Pancreas (tissue), 10 donors: ENCODE measurements around the gene TK2. TPM values are rescaled to one million over a fixed set of nuclear protein-coding genes. Genes with fewer than 3 reads are reported as not detected.

Source experiments
- ATAC-seq, 4 donors: fragments of 200-7000 bp; cut with Tn5 transposase; one replicate each; pipeline versions ENCODE4 v1.8.0 to v1.9.1; 2020; ENCODE audit warnings: mild to moderate bottlenecking in 4 of 4, moderate library complexity in 4 of 4
- DNase-seq, 6 donors: peaks; one replicate each; pipeline ENCODE4 v3.0.0-alpha.2; 2020
- FAIRE-seq: peaks from 2 replicates; lab custom pipeline; 2012; peaks lifted over from hg19 to GRCh38; lab: Jason Lieb, UNC
- H3K27ac ChIP-seq, 4 donors: fragments of 200-600 bp; sonication (generic); 1 replicate in 3 of 4; 2 replicates in 1 of 4; pipeline versions ENCODE4 v1.5.0 to v1.8.0; 2020
- H3K27me3 ChIP-seq, 4 donors: fragments of 200-600 bp; one replicate each; pipeline ENCODE4 v1.8.0; 2021
- H3K36me3 ChIP-seq, 3 donors: fragments of 200-600 bp; sonication (generic) in 1 of 3; one replicate each; pipeline versions ENCODE4 v1.5.0 to v1.8.0; 2020 to 2021
- H3K4me1 ChIP-seq, 3 donors: fragments of 200-600 bp; one replicate each; pipeline ENCODE4 v1.8.0; 2021
- H3K4me3 ChIP-seq, 4 donors: fragments of 200-600 bp; sonication (generic) in 2 of 4; one replicate each; pipeline versions ENCODE4 v1.5.0 to v1.8.0; 2020 to 2021
- H3K9me3 ChIP-seq, 4 donors: fragments of 200-600 bp; one replicate each; pipeline ENCODE4 v1.8.0; 2021
- WGBS, 2 donors: extraction: QIAGEN DNeasy Blood & Tissue Kit; methylation state at CpG; one replicate each; pipeline ENCODE4 v1.1.7; 2013; 5-methylcytosine and 5-hydroxymethylcytosine counted together
- intact Hi-C, 3 donors: fragments of 100-400 bp; cut with DNase I; formaldehyde crosslinking; loops; one replicate each; pipeline versions ENCODE4 v1.11.1 to v1.14.2; 2022
- polyA plus RNA-seq, 2 donors: library from polyadenylated mRNA; stranded (reverse); fragments of 200-250 nt; gene quantifications; one replicate each; pipeline ENCODE4 v1.2.3, GENCODE V29; 2013
- total RNA-seq, 6 donors: library from RNA; stranded (reverse); fragmentation: NEBNext Ultra II Directional in 4 of 6; extraction: Animal tissue kit (Norgen Biotek cat#: 25700) in 4 of 6; gene quantifications; one replicate each; pipeline versions ENCODE4 v1.2.1 to v1.2.4, GENCODE V29; 2021 to 2023
- TF ChIP-seq, protein P1 (sequence below), 4 donors: fragments of 200-600 bp; sonication (generic) in 3 of 4; IDR thresholded peaks; one replicate each; pipeline versions ENCODE4 v1.5.0 to v1.8.0; 2021; ENCODE audit warnings: antibody characterized with exemption in 4 of 4
- donor health status: healthy with polysubstance abuse.
- donor health status: DM: no; HTN: no; CAD: no; lungs with moderate emphysema.
- donor health status: DM: no; HTN: no; CAD: no.
- donor health status: control.
- donor health status: control.
- donor health status: Bipolar disorder and iron deficiency.
- donor health status: DM: yes; HTN: yes; CAD: no.
- donor health status: DM: no; HTN: no; CAD: no.
- donor health status: DM: no; HTN: no; CAD: no.
- donor health status: DM: yes; HTN: yes; CAD: no.

The TK2 gene
- total and polyA plus RNA-seq, 8 donors: 13.9 to 22.9 (median 20.5) TPM

DNA sequence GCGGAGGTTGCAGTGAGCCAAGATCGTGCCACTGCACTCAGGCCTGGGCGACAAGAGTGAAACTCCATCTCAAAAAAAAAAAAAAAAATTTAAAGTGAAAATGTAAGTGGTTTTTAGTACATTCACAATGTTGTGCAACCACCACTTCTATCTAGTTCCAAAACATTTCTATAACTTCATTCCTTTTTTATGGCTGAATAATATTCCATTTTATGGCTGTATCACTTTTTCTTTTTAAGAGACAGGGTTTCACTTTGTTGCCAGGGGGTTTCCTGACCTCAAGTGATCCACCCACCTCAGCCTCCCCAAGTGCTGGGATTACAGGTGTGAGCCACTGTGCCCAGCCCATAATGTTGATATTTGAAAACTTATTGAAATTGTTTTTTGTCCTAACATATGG, 42.9 kb upstream of the TK2 start:
- Histone ChIP-seq H3K27ac (no peak overlapping the region), H3K9me3 (no peaks in the 10 kb centered on the region), H3K4me3 (no peak overlapping the region), H3K27me3 (no peaks in the 10 kb centered on the region), H3K4me1 (no peaks in the 10 kb centered on the region), H3K36me3 (no peaks in the 10 kb centered on the region)
- no peak for DNase-seq
- no peak for FAIRE-seq
- intact Hi-C loops: no loop called here
- no peak for ATAC-seq
- TF ChIP-seq, protein P1, sequence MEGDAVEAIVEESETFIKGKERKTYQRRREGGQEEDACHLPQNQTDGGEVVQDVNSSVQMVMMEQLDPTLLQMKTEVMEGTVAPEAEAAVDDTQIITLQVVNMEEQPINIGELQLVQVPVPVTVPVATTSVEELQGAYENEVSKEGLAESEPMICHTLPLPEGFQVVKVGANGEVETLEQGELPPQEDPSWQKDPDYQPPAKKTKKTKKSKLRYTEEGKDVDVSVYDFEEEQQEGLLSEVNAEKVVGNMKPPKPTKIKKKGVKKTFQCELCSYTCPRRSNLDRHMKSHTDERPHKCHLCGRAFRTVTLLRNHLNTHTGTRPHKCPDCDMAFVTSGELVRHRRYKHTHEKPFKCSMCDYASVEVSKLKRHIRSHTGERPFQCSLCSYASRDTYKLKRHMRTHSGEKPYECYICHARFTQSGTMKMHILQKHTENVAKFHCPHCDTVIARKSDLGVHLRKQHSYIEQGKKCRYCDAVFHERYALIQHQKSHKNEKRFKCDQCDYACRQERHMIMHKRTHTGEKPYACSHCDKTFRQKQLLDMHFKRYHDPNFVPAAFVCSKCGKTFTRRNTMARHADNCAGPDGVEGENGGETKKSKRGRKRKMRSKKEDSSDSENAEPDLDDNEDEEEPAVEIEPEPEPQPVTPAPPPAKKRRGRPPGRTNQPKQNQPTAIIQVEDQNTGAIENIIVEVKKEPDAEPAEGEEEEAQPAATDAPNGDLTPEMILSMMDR (IDR thresholded peaks at IDR 0.05): no peak
- 99 to 100% methylated on average over 3 of the region's 3 CpGs for WGBS, 2 donors

DNA sequence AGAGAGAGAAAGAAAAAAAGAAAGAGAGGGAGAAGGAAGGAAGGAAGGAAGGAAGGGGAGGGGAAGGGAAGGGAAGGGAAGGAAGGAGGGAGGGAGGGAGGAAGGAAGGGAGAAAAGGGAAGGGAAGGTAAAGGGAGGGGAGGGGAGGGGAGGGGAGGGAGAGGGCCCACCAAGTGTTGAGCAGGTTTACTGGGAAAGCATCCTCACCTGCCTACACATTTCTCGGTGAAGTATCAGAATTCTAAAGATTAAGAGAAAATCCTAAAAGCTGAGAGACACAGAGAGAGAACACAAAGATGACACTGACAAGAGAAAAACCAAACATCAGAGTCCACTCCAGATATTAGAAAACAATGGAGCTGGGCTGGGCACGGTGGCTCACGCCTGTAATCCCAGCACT, 42.3 kb upstream of the TK2 start:
- no peaks in the 10 kb centered on the region for H3K36me3 ChIP-seq
- ATAC-seq: no peak
- no peaks in the 10 kb centered on the region for H3K9me3 ChIP-seq
- no peaks in the 10 kb centered on the region for H3K27me3 ChIP-seq
- FAIRE-seq: no peak
- intact Hi-C loops: no loop called here
- TF ChIP-seq, protein P1 (IDR thresholded peaks at IDR 0.05): no peak
- DNase-seq: no peak
- WGBS, 2 donors: 85 to 91% methylated on average over 3 of the region's 3 CpGs
- H3K4me1 ChIP-seq: no peaks in the 10 kb centered on the region
- H3K4me3 ChIP-seq: no peak overlapping the region
- H3K27ac ChIP-seq: no peak overlapping the region

DNA sequence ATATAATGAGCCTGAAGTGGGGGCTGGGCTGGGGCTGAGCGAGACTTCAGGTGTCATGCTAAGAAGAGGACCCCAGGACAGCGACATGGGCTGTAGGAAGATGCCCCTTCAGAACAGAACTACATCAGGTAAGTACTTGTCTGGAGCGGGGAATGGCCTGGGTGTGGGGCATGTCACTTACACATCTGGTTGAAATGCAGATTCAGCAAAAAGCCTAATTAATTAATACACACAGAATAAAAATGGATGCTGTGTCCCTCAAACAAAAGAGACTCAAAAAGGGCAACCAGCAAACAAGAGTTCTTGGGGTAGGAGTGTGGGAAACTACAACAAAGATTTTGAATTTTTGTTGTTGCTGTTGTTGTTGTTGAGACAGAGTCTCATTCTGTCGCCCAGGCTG, 41.1 kb upstream of the TK2 start:
- DNase-seq (no peak), ATAC-seq (no peak), FAIRE-seq (no peak)
- H3K4me3 ChIP-seq: no peak overlapping the region
- no peaks in the 10 kb centered on the region for H3K4me1 ChIP-seq
- TF ChIP-seq, protein P1 (IDR thresholded peaks at IDR 0.05): no peak
- intact Hi-C loops: no loop called here
- no peak overlapping the region for H3K27ac ChIP-seq
- no peaks in the 10 kb centered on the region for H3K36me3 ChIP-seq
- no peaks in the 10 kb centered on the region for H3K9me3 ChIP-seq
- no peaks in the 10 kb centered on the region for H3K27me3 ChIP-seq
- WGBS, 2 donors: 92 to 94% methylated on average over 4 of the region's 4 CpGs

DNA sequence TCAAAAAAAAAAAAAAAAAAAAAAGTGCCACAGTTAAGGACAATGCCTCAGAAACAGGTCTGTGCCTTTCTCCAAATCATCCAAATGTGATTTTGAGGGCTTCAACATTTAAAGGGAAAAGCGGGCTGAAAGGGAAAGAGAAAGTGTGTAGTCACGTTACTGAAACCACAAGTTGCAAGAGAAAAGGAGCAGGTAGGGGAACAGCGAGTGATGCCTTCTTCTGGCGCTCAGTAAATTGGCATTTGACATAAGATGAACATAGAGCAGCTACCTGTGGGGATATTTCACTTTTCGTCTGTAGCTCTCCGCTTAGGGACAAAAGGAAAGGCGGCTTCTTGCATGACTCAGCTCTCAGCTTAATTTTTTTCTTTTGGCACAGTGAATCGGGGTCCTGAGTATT, 40.4 kb upstream of the TK2 start:
- DNase-seq: no peak
- 87 to 90% methylated on average over 8 of the region's 8 CpGs for WGBS, 2 donors
- FAIRE-seq: no peak

More for the DNA sequence above, 40.4 kb upstream of the TK2 start:
- no peak overlapping the region for H3K27ac ChIP-seq
- H3K27me3 ChIP-seq: no peaks in the 10 kb centered on the region
- H3K9me3 ChIP-seq: no peaks in the 10 kb centered on the region
- TF ChIP-seq, protein P1 (IDR thresholded peaks at IDR 0.05): no peak
- ATAC-seq: no peak
- H3K4me1 ChIP-seq: no peaks in the 10 kb centered on the region
- intact Hi-C loops: no loop called here
- no peaks in the 10 kb centered on the region for H3K36me3 ChIP-seq
- H3K4me3 ChIP-seq: no peak overlapping the region
